Skeletal muscle tissue (tissue), 4 donors: Measurements from ENCODE around the gene C17orf107. TPM values are rescaled to one million over a fixed set of nuclear protein-coding genes. Genes with fewer than 3 reads are reported as not detected.

Experiments
- H3K27ac ChIP-seq: one replicate; pipeline ENCODE4 v1.7.0; 2013; ENCODE audit warnings: mild to moderate bottlenecking, low read depth, low read length, inconsistent platforms
- H3K27me3 ChIP-seq, 3 donors: one replicate each; pipeline ENCODE4 v1.7.0; 2013; ENCODE audit warnings: low read length in 3 of 3; ENCODE audit not compliant: control insufficient read depth in 3 of 3, insufficient read depth in 3 of 3
- H3K36me3 ChIP-seq, 3 donors: one replicate each; pipeline ENCODE4 v1.7.0; 2013; ENCODE audit warnings: low read length in 3 of 3; ENCODE audit not compliant: control insufficient read depth in 3 of 3, insufficient read depth in 3 of 3
- H3K4me1 ChIP-seq, 3 donors: one replicate each; pipeline ENCODE4 v1.7.0; 2013; ENCODE audit warnings: low read length in 3 of 3, mild to moderate bottlenecking in 3 of 3; ENCODE audit not compliant: control insufficient read depth in 3 of 3, insufficient read depth in 3 of 3
- H3K4me3 ChIP-seq, 3 donors: one replicate each; pipeline ENCODE4 v1.7.0; 2013; ENCODE audit warnings: low read length in 3 of 3
- H3K9ac ChIP-seq, 3 donors: one replicate each; pipeline ENCODE4 v1.7.0; 2013; ENCODE audit warnings: low read length in 3 of 3, mild to moderate bottlenecking in 3 of 3, moderate library complexity in 2 of 3, low read depth in 1 of 3
- H3K9me3 ChIP-seq, 3 donors: one replicate each; pipeline ENCODE4 v1.7.0; 2013; ENCODE audit warnings: low read length in 3 of 3; ENCODE audit not compliant: control insufficient read depth in 3 of 3
- total RNA-seq: library from RNA; depleted of rRNA; stranded (reverse); fragments of >200 nt; gene quantifications from one replicate; pipeline ENCODE4 v1.2.3, GENCODE V29; 2014
- donor health status: Osteomylitis.

The C17orf107 gene
- total RNA-seq, 1 donor from 2014 or later = 2.6 TPM

DNA sequence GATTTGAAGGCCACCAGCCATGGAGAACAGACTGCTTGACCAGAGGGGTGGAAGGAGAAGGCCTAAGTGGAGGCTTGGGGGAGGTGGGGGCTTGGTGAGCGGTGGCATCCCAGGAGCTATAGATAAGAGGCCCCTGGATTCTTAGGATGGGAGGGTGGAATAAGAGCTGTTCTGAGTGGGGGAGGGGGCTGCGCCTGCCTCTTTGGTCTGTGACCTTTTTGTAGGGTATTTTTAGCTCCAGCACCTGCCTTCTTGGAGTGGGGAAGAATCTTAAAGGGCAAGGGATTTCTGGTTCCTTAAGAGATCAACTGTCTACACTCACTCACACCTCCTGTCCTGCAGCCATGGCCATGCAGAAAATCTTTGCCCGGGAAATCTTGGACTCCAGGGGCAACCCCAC, 52.1 kb downstream of the C17orf107 start:
- peak overlapping the region; percentile 81 to 86 (median 85) for H3K4me3 ChIP-seq
- no peaks in the 10 kb centered on the region for H3K9me3 ChIP-seq
- peak overlapping the region; percentile 98 for H3K27ac ChIP-seq
- H3K27me3 ChIP-seq = no peaks in the 10 kb centered on the region
- peaks cover 41 to 64% (median 49%) of the 10 kb centered on the region in 3 donors for H3K4me1 ChIP-seq
- peak overlapping the region; percentile 89 to 99 (median 97) for H3K9ac ChIP-seq
- peaks cover 32 to 40% (median 36%) of the 10 kb centered on the region in 3 donors for H3K36me3 ChIP-seq

Other genes starting within 250 kb of the C17orf107 start
- 23.5 TPM for gene PELP1, start 195.4 kb upstream of the C17orf107 start, total RNA-seq
- 7.3 TPM for gene ARRB2, start 188.9 kb upstream of the C17orf107 start, total RNA-seq
- gene MED11, start 168.1 kb upstream of the C17orf107 start, total RNA-seq = 6.3 TPM
- 0.52 TPM for gene ZMYND15, start 159.7 kb upstream of the C17orf107 start, total RNA-seq
- 1.6 TPM for gene CXCL16, start 159.6 kb upstream of the C17orf107 start, total RNA-seq
- gene TM4SF5, start 127.7 kb upstream of the C17orf107 start, total RNA-seq = not detected
- gene VMO1, start 113.2 kb upstream of the C17orf107 start, total RNA-seq = 4.7 TPM
- gene GLTPD2, start 110.6 kb upstream of the C17orf107 start, total RNA-seq = not detected
- 105 TPM for gene PSMB6, start 103.4 kb upstream of the C17orf107 start, total RNA-seq
- 9.9 TPM for gene PLD2, start 92.4 kb upstream of the C17orf107 start, total RNA-seq
- 13.0 TPM for gene MINK1, start 66.2 kb upstream of the C17orf107 start, total RNA-seq
- gene CHRNE, start 3.6 kb downstream of the C17orf107 start, total RNA-seq = 1.0 TPM
- gene GP1BA, start 32.7 kb downstream of the C17orf107 start, total RNA-seq = under 0.01 TPM
- gene SLC25A11, start 40.5 kb downstream of the C17orf107 start, total RNA-seq = 59.5 TPM
- gene RNF167, start 40.7 kb downstream of the C17orf107 start, total RNA-seq = 12.0 TPM
- gene PFN1, start 49.0 kb downstream of the C17orf107 start, total RNA-seq = 137 TPM
- 2,880 TPM for gene ENO3, start 51.6 kb downstream of the C17orf107 start, total RNA-seq
- gene SPAG7, start 68.3 kb downstream of the C17orf107 start, total RNA-seq = 51.7 TPM
- gene CAMTA2, start 88.1 kb downstream of the C17orf107 start, total RNA-seq = 4.7 TPM
- gene INCA1, start 98.0 kb downstream of the C17orf107 start, total RNA-seq = not detected
- 47.5 TPM for gene KIF1C, start 98.4 kb downstream of the C17orf107 start, total RNA-seq
- not detected for gene SLC52A1, start 135.9 kb downstream of the C17orf107 start, total RNA-seq
- 6.3 TPM for gene ZFP3, start 178.9 kb downstream of the C17orf107 start, total RNA-seq
- 6.8 TPM for gene ZNF232, start 212.3 kb downstream of the C17orf107 start, total RNA-seq
- 3.7 TPM for gene USP6, start 216.5 kb downstream of the C17orf107 start, total RNA-seq